Calu3 (cell line): ENCODE measurements around the gene CLCN7. TPM values are rescaled to one million over a fixed set of nuclear protein-coding genes. Genes with fewer than 3 reads are reported as not detected.

Experiments used
- BruUV-seq: library from RNA; stranded (reverse); fragments of 400-500 nt; replicated peaks from 2 replicates; lab custom pipeline; 2021; lab: Mats Ljungman, UMichigan
- CTCF ChIA-PET: fragments of 300-600 bp; sonication (Branson Sonifier 250); formaldehyde crosslinking; loops from one replicate; lab custom pipeline; 2022; ENCODE audit warnings: antibody characterized with exemption; lab: Charles Lee
- DNase-seq: peaks from one replicate; pipeline ENCODE4 v3.0.0; 2022
- H3K27ac Mint-ChIP-seq: one replicate; pipeline ENCODE4 v1.8.0; 2022; ENCODE audit warnings: mixed read lengths; ENCODE audit not compliant: unreplicated experiment
- H3K27me3 Mint-ChIP-seq: one replicate; pipeline ENCODE4 v1.8.0; 2022; ENCODE audit warnings: mixed read lengths; ENCODE audit not compliant: unreplicated experiment
- H3K36me3 Mint-ChIP-seq: one replicate; pipeline ENCODE4 v1.8.0; 2022; ENCODE audit warnings: mild to moderate bottlenecking, moderate library complexity, mixed read lengths; ENCODE audit not compliant: insufficient read depth, unreplicated experiment
- H3K4me1 Mint-ChIP-seq: one replicate; pipeline ENCODE4 v1.8.0; 2022; ENCODE audit warnings: mild to moderate bottlenecking, low read depth, mixed read lengths; ENCODE audit not compliant: unreplicated experiment
- H3K4me3 Mint-ChIP-seq: one replicate; pipeline ENCODE4 v1.8.0; 2022; ENCODE audit warnings: mild to moderate bottlenecking, low read depth, moderate library complexity, mixed read lengths; ENCODE audit not compliant: unreplicated experiment
- H3K9me3 Mint-ChIP-seq: one replicate; pipeline ENCODE4 v1.8.0; 2022; ENCODE audit warnings: low read depth, mixed read lengths; ENCODE audit not compliant: unreplicated experiment
- intact Hi-C: fragments of 100-400 bp; cut with micrococcal nuclease; formaldehyde crosslinking; loops from one replicate; pipeline ENCODE4 v1.10.0; 2022; ENCODE audit not compliant: unreplicated experiment
- total RNA-seq: library from RNA; stranded (reverse); gene quantifications from 2 replicates; pipeline ENCODE4 v1.2.3, GENCODE V29; 2022
- TF ChIP-seq, protein P1 (sequence below): fragments of 200-600 bp; IDR thresholded peaks from one replicate; pipeline ENCODE4 v1.8.0; 2022; ENCODE audit warnings: antibody characterized with exemption; ENCODE audit not compliant: unreplicated experiment

The CLCN7 gene
- total RNA-seq, 1 experiment from 2014 or later = 117 TPM

- Mint-ChIP-seq H3K27ac (no peak overlapping the region), H3K4me1 (no peaks in the 10 kb centered on the region), H3K4me3 (no peak overlapping the region), H3K36me3 (peaks cover 65% of the 10 kb centered on the region), H3K27me3 (no peaks in the 10 kb centered on the region), H3K9me3 (no peaks in the 10 kb centered on the region)
- CTCF ChIA-PET = interaction anchor here (0.6 kb wide), 1 partner anchor 88 kb away, joined by 8 read pairs; the partner anchor contains the start of gene UQCC4
- no peak for DNase-seq
- intact Hi-C loops = no loop called here
- BruUV-seq = no TSS peak
- TF ChIP-seq, protein P1, sequence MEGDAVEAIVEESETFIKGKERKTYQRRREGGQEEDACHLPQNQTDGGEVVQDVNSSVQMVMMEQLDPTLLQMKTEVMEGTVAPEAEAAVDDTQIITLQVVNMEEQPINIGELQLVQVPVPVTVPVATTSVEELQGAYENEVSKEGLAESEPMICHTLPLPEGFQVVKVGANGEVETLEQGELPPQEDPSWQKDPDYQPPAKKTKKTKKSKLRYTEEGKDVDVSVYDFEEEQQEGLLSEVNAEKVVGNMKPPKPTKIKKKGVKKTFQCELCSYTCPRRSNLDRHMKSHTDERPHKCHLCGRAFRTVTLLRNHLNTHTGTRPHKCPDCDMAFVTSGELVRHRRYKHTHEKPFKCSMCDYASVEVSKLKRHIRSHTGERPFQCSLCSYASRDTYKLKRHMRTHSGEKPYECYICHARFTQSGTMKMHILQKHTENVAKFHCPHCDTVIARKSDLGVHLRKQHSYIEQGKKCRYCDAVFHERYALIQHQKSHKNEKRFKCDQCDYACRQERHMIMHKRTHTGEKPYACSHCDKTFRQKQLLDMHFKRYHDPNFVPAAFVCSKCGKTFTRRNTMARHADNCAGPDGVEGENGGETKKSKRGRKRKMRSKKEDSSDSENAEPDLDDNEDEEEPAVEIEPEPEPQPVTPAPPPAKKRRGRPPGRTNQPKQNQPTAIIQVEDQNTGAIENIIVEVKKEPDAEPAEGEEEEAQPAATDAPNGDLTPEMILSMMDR = no peak
Observed at GRCh38 chr16:1508494-1509187, 33.8 kb upstream of the CLCN7 start.

DNA sequence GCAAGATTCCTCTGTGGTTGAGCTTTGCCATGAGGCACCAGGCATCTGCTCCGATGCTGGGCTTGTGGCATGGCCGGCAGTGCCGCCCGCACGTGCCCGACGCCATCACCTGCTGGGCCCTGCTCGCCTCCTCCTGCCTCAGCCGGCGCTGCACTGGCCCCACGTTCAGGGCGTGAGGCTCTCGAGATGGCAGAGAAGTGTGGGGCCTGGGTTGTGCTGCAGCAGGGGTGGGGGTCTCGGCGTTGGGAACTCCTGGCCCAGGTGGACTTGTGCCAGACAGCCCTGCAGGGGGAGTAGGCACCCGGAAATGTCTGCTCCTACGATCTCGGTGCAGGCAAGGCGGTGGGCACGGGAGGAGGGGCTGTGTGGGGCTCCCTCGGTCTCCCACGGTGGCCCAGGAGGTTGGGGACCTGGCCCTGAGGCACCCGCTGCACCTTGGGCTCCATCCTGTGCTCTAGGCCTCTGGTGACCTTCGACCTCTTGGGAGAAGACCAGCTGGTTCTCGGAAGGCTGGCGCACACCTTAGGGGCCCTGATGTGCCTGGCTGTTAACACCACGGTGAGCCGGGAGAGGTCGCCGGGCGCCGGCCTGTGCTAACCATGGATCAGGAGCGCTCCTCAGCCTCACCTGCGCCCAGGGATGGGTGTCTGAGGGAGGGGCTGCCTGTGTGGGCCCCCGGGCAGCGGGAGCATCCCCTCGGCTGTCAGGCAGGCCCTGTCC, 31.8 kb upstream of the CLCN7 start:
- Mint-ChIP-seq H3K27me3 (no peaks in the 10 kb centered on the region), H3K4me1 (no peaks in the 10 kb centered on the region), H3K27ac (no peak overlapping the region), H3K36me3 (peaks cover 61% of the 10 kb centered on the region), H3K4me3 (no peak overlapping the region), H3K9me3 (no peaks in the 10 kb centered on the region)
- intact Hi-C loops = no loop called here
- no peak for DNase-seq
- TF ChIP-seq, protein P1 = no peak
- BruUV-seq = no TSS peak
- CTCF ChIA-PET = no interaction called here

GRCh38 chr16:1505912-1506311, 31.1 kb upstream of the CLCN7 start:
- CTCF ChIA-PET = no interaction called here
- TF ChIP-seq, protein P1 = no peak
- H3K27ac Mint-ChIP-seq = no peak overlapping the region
- no TSS peak for BruUV-seq
- H3K4me3 Mint-ChIP-seq = no peak overlapping the region
- H3K27me3 Mint-ChIP-seq = no peaks in the 10 kb centered on the region
- no peak for DNase-seq
- H3K36me3 Mint-ChIP-seq = peaks cover 58% of the 10 kb centered on the region
- no peaks in the 10 kb centered on the region for H3K4me1 Mint-ChIP-seq
- intact Hi-C loops = no loop called here
- H3K9me3 Mint-ChIP-seq = no peaks in the 10 kb centered on the region

- DNase-seq = no peak
- H3K4me3 Mint-ChIP-seq = no peak overlapping the region
- no peaks in the 10 kb centered on the region for H3K4me1 Mint-ChIP-seq
- peaks cover 51% of the 10 kb centered on the region for H3K36me3 Mint-ChIP-seq
- BruUV-seq = no TSS peak
- intact Hi-C loops = no loop called here
- TF ChIP-seq, protein P1 = no peak
- H3K27ac Mint-ChIP-seq = no peak overlapping the region
- CTCF ChIA-PET = interaction anchor here (0.7 kb wide), 1 partner anchor 43 kb away, joined by 3 read pairs; no protein-coding TSS in a partner anchor
- no peaks in the 10 kb centered on the region for H3K27me3 Mint-ChIP-seq
- H3K9me3 Mint-ChIP-seq = no peaks in the 10 kb centered on the region
Observed at GRCh38 chr16:1505073-1505844, 30.4 kb upstream of the CLCN7 start.
